ENCODE results near the gene SBNO2. TPM values are rescaled to one million over a fixed set of nuclear protein-coding genes. Genes with fewer than 3 reads are reported as not detected.
A peak's percentile ranks its signal among the peaks of the same experiment; 100 is the strongest.

The SBNO2 gene
- total RNA-seq, 1 donor from 2014 or later, result 3.3 TPM

DNA sequence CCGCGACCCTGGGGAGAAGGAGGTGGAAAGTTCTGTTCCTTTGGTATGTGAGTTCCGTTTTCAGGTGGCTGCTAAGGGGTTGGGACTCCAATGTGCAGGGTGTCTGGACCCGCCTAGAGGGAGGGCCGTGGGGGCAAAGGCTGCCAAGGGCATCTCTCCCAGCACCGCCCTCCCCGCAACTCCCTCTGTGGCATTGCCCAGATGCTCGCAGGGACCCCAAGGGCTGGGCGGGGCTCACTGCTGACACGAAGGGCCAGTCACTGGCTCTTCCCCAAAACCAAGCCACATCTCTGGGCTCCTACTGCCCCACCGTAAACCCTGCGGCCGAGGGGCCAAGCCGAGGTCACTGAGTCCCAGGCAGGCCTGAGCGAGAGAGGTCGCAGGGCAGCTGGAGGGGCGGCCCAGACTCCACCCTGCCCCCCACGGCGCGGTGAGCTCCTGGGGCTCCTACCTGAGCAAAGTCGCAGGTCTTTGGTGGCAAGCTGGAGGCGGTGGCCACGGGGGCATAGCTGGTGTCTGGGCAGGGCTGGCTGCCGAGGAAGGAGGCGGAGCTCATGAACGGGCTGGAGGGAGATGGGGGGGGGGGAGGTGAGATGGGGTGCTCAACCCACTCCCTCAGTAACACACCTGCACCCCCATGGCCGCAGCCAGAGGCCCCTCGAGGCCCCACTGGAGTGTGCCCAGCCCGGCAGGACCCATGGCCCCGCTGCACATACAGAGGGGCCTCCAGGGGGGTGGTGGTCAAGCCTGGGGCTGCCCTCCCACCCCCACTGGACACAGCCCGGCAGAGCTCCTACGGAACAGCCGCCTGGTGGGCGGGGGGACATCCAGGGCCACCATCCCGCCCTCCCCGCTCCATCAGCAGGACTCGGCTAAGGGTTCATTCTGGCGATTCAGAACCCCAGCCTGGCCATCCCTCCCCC is 26.9 kb downstream of the SBNO2 start:
- Histone ChIP-seq H2AFZ (replicated peaks) (no peak overlapping the region), H3F3A (ENCODE audit: low read depth) (no peaks in the 10 kb centered on the region), H3K79me2 (ENCODE audit: low read depth) (no peaks in the 10 kb centered on the region), H3K9me3 (ENCODE audit: low read depth) (no peaks in the 10 kb centered on the region), H3K9ac (no peak overlapping the region), H3K27ac (peak overlapping the region; percentile 13), H3K36me3 (no peaks in the 10 kb centered on the region), H3K4me3 (no peak overlapping the region), H4K20me1 (ENCODE audit: low read depth) (no peaks in the 10 kb centered on the region), H3K4me2 (no peak overlapping the region), H3K4me1 (peaks cover 5% of the 10 kb centered on the region), H3K27me3 (no peaks in the 10 kb centered on the region)
- Mint-ChIP-seq H3K9me3 (peaks cover 1% of the 10 kb centered on the region), H3K36me3 (peaks cover 16% of the 10 kb centered on the region), H3K4me3 (no peak overlapping the region), H3K27ac (no peak overlapping the region), H3K4me1 (peaks cover 2% of the 10 kb centered on the region), H3K27me3 (ENCODE audit: insufficient read depth, low read depth) (peaks cover 7% of the 10 kb centered on the region)
- no peak for DNase-seq (ENCODE audit: low spot score)
- TF ChIP-seq CTCF (IDR thresholded peaks at IDR 0.05) (no peak), EZH2phosphoT487 (IDR thresholded peaks at IDR 0.05) (no peak), EZH2 (IDR thresholded peaks at IDR 0.05) (no peak)

- H3K4me3 ChIP-seq, result no peak overlapping the region
- H3K9ac ChIP-seq, result no peak overlapping the region
- no peaks in the 10 kb centered on the region for H3K9me3 ChIP-seq (ENCODE audit: low read depth)
- H3K27ac Mint-ChIP-seq, result no peak overlapping the region
- no peak overlapping the region for H3K4me2 ChIP-seq
- no peak overlapping the region for H3K4me3 Mint-ChIP-seq
- no peaks in the 10 kb centered on the region for H4K20me1 ChIP-seq (ENCODE audit: low read depth)
- H2AFZ ChIP-seq (replicated peaks), result no peak overlapping the region
- TF ChIP-seq CTCF (IDR thresholded peaks at IDR 0.05) (no peak), EZH2phosphoT487 (IDR thresholded peaks at IDR 0.05) (no peak), EZH2 (IDR thresholded peaks at IDR 0.05) (no peak)
- H3K79me2 ChIP-seq (ENCODE audit: low read depth), result no peaks in the 10 kb centered on the region
- H3K36me3 ChIP-seq, result no peaks in the 10 kb centered on the region
- H3K27me3 ChIP-seq, result no peaks in the 10 kb centered on the region
- peaks cover 2% of the 10 kb centered on the region for H3K4me1 Mint-ChIP-seq
- no peaks in the 10 kb centered on the region for H3F3A ChIP-seq (ENCODE audit: low read depth)
- DNase-seq (ENCODE audit: low spot score), result no peak
- H3K27me3 Mint-ChIP-seq (ENCODE audit: insufficient read depth, low read depth), result peaks cover 8% of the 10 kb centered on the region
- H3K4me1 ChIP-seq, result peaks cover 5% of the 10 kb centered on the region
- peaks cover 5% of the 10 kb centered on the region for H3K9me3 Mint-ChIP-seq
- no peak overlapping the region for H3K27ac ChIP-seq
- H3K36me3 Mint-ChIP-seq, result peaks cover 19% of the 10 kb centered on the region
Observed at GRCh38 chr19:1146412-1146699, 27.7 kb downstream of the SBNO2 start.

DNA sequence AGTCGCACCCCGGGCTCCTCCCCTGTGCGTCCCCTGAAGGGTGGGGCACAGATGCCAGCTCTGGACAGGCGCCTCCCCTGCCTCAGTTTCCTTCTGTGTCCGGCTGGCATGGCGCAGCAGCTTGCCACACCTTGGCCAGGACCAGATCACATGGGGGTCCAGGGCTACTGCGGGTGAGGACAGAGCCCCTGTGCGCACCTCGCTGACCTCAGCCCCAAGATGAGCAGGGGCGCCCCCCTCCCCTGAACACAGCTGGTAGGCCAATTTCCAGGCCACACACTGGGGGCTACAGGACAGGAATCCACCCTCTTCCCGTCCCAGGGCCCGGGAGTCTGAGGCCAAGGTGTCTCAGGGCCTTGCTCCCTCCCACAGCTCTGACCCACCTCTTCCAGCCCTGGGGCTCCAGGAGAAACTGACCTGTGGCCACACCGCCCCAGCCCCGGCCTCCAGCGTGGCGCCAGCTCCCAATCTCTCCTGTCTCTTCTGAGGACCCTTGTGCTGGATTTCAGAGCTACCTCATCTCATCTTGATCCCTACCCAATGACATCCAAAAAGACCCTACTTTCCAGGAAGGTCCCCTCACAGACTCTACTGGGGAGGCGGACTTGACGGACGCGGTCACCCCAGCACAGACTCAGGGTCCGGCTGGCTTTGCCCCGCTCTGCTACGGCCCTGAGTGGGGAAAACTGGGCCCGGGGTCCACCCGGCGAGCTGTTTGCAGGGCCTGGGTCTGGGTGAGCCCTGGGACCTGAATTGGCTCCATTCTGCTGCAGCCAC is 28.2 kb downstream of the SBNO2 start:
- no peak overlapping the region for H3K27ac Mint-ChIP-seq
- peaks cover 11% of the 10 kb centered on the region for H3K27me3 Mint-ChIP-seq (ENCODE audit: insufficient read depth, low read depth)
- Histone ChIP-seq H3K9me3 (ENCODE audit: low read depth) (no peaks in the 10 kb centered on the region), H3K79me2 (ENCODE audit: low read depth) (no peaks in the 10 kb centered on the region), H3K4me2 (no peak overlapping the region), H3K36me3 (no peaks in the 10 kb centered on the region), H2AFZ (replicated peaks) (no peak overlapping the region), H4K20me1 (ENCODE audit: low read depth) (no peaks in the 10 kb centered on the region), H3K27ac (no peak overlapping the region), H3K4me3 (no peak overlapping the region), H3K4me1 (peaks cover 5% of the 10 kb centered on the region), H3K9ac (no peak overlapping the region), H3F3A (ENCODE audit: low read depth) (no peaks in the 10 kb centered on the region), H3K27me3 (no peaks in the 10 kb centered on the region)
- no peak overlapping the region for H3K4me3 Mint-ChIP-seq
- DNase-seq (ENCODE audit: low spot score), result no peak
- H3K4me1 Mint-ChIP-seq, result peaks cover 2% of the 10 kb centered on the region
- TF ChIP-seq EZH2phosphoT487 (IDR thresholded peaks at IDR 0.05), result no peak
- no peak for TF ChIP-seq EZH2 (IDR thresholded peaks at IDR 0.05)
- TF ChIP-seq CTCF (IDR thresholded peaks at IDR 0.05), result no peak
- peaks cover 19% of the 10 kb centered on the region for H3K36me3 Mint-ChIP-seq
- H3K9me3 Mint-ChIP-seq, result peaks cover 5% of the 10 kb centered on the region

Data from neural progenitor cell (in vitro differentiated cells).